ENCODE measurements around the gene EIPR1.

EIPR1 gene

DNA sequence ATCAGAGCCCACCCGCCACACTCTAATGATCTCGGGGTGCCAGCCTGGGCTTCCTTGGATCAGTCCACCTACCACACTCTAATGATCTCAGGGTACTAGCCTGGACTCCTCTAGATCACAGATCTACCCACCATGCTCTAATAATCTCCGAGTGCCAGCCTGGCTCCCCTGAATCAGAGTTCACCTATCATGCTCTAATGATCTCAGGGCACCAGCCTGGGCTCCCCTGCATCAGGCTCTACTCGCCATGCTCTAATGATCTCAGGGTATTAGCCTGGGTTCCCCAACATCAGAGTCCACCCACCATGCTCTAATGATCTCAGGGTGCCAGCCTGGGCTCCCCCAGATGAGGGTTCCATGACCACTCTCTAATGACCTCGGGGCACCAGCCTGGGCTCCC is 48.1 kb downstream of the EIPR1 start:
- no peak for DNase-seq (ENCODE audit: low spot score)
- TF ChIP-seq, protein P1, sequence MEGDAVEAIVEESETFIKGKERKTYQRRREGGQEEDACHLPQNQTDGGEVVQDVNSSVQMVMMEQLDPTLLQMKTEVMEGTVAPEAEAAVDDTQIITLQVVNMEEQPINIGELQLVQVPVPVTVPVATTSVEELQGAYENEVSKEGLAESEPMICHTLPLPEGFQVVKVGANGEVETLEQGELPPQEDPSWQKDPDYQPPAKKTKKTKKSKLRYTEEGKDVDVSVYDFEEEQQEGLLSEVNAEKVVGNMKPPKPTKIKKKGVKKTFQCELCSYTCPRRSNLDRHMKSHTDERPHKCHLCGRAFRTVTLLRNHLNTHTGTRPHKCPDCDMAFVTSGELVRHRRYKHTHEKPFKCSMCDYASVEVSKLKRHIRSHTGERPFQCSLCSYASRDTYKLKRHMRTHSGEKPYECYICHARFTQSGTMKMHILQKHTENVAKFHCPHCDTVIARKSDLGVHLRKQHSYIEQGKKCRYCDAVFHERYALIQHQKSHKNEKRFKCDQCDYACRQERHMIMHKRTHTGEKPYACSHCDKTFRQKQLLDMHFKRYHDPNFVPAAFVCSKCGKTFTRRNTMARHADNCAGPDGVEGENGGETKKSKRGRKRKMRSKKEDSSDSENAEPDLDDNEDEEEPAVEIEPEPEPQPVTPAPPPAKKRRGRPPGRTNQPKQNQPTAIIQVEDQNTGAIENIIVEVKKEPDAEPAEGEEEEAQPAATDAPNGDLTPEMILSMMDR (IDR thresholded peaks at IDR 0.05; ENCODE audit: borderline replicate concordance, control extremely low read depth, extremely low read depth, insufficient read depth, missing control alignments) = no peak
- in situ Hi-C loops (cut with MboI; ENCODE audit: low sequenced_read_pairs, unreplicated experiment) = no loop called here

DNA sequence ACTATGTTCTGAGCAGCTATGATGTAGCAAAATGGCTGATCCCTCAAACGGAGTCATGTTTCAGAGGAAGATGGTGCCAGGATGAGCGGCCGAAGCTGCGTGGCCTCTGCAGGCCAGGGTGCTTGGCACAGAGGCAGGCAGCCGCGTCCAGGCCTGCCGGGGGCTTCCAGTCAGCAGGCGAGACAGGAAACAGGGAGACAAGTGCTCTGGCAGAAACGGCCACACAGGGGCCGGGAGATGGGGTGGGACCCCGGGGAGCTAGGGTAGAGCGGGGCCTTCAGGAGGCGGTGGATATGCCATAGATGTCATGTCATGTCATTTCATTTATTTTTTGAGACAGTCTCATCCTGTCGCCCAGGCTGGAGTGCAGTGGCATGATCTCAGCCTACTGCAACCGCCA is 50.7 kb downstream of the EIPR1 start:
- TF ChIP-seq, protein P1 (IDR thresholded peaks at IDR 0.05; ENCODE audit: borderline replicate concordance, control extremely low read depth, extremely low read depth, insufficient read depth, missing control alignments) = no peak
- in situ Hi-C loops (cut with MboI; ENCODE audit: low sequenced_read_pairs, unreplicated experiment) = no loop called here
- no peak for DNase-seq (ENCODE audit: low spot score)

DNA sequence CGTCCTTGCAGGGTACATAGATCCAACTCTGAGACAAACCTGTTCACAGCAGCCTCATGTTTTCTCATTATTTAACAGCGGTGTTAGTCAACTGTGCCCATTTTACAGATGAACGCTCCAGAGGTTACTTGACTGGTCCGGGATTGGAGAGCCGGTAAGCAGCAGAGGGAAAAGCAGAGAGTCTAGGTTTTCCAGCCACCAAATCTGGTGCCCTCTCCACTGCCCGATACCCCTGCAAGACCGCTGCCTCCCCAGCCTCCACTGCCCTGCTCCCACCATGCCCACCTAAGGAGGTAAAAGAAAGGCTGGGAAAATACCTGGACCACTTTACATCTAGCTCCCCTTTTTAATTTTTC is 51.5 kb downstream of the EIPR1 start:
- TF ChIP-seq, protein P1 (IDR thresholded peaks at IDR 0.05; ENCODE audit: borderline replicate concordance, control extremely low read depth, extremely low read depth, insufficient read depth, missing control alignments) = no peak
- in situ Hi-C loops (cut with MboI; ENCODE audit: low sequenced_read_pairs, unreplicated experiment) = no loop called here
- DNase-seq (ENCODE audit: low spot score) = no peak

DNA sequence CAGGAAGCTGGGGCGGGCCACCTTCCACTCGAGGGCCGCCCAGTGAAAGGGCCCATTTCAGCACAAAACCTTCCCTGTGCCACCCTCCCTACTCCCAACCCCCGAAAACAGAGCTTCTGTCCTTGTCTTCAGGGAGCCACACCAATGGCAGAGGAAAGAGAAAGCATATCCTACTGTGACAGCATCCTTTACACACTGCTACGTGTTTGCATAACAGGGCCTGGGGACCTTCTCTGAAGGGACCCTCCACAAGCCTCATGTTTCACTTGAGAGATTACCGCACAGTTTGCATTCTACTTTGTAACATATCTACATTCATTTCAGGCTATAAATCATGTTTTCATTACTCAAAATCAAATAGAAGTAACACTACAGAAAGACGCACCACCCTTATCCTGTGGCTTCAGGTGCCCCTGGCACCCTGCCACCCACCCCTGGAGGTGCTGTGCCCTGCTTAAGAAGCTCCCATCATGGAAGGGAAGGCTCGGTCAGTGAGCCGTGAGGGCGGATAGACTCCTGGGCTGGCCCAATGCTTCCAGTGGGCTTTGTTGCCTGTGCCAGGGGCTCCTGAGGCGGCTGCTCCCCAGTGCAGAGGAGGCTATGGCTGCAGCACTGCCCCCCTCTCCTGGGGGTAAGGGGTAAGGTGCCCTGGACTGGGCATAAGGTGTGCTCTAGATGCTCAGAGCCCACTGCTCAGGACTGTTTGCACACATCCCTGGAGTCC is 52.0 kb downstream of the EIPR1 start:
- TF ChIP-seq, protein P1 (IDR thresholded peaks at IDR 0.05; ENCODE audit: borderline replicate concordance, control extremely low read depth, extremely low read depth, insufficient read depth, missing control alignments) = no peak
- in situ Hi-C loops (cut with MboI; ENCODE audit: low sequenced_read_pairs, unreplicated experiment) = no loop called here
- DNase-seq (ENCODE audit: low spot score) = no peak

DNA sequence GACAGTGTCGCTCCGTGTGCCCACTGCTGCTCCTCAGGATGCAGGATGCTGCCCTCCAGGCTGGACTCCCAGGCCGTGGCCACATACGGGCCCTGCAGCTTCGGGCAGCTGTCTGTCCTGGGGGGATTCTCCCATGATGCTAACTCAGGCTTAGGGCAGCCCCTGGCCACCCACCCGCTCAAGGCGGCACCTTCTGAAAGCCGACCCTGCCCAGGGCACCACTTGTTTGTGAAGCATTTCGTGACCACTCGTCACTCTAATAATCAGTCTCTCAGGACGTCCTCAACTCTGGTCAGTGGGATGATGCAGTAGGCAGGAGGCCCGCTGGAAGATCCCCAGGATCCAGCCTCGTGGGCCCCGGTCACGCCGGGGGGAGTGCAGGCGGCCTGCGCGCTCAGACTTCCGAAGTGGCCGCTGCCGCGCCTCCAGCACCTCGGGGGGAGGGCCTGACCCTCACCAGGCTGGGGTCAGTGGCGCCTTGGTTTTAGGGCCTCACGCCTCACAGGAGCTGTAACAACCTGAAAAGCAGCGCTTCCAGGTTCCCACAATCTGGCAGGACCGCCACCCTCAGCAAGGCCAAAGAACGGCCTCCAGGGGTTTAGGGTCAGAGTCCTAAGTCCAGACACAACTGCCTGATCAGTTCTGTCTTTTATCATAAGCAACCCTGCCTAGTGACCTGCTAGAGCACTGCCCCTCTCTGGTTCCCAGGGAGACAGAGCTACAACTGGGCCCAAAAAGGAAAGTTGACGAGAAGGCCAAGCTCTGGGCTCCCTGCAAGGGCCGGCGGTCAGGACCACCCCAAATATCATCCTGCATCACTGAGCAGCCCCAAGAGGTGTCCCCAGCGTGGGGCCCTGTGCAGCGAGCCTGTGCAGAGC is 53.0 kb downstream of the EIPR1 start:
- in situ Hi-C loops (cut with MboI; ENCODE audit: low sequenced_read_pairs, unreplicated experiment) = no loop called here
- DNase-seq (ENCODE audit: low spot score) = no peak
- TF ChIP-seq, protein P1 (IDR thresholded peaks at IDR 0.05; ENCODE audit: borderline replicate concordance, control extremely low read depth, extremely low read depth, insufficient read depth, missing control alignments) = no peak

DNA sequence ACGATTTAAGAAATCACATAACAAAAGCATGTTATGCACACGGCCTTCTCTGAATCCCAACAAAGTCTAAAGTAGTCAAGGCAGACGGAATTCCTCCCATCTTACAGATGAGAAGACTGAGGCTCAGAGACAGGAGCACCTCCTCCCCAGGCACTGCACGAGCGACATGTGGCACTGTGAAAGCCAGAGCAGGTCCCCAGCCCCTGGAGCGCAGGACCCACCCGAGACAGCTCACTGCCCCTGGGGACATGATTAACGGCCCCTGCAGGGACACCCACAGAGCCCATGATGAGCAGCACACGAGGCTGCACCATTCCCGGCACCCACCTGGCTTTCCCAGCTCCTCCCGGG is 53.6 kb downstream of the EIPR1 start:
- TF ChIP-seq, protein P1 (IDR thresholded peaks at IDR 0.05; ENCODE audit: borderline replicate concordance, control extremely low read depth, extremely low read depth, insufficient read depth, missing control alignments) = no peak
- in situ Hi-C loops (cut with MboI; ENCODE audit: low sequenced_read_pairs, unreplicated experiment) = no loop called here
- DNase-seq (ENCODE audit: low spot score) = no peak

All from GM13976 (cell line).